Endothelial cell of umbilical vein (primary cell): ENCODE data around the gene INO80D. TPM values are rescaled to one million over a fixed set of nuclear protein-coding genes. Genes with fewer than 3 reads are reported as not detected.

ENCODE experiments used
- BruUV-seq: library from RNA; stranded (reverse); fragments of 400-500 nt; replicated peaks from 2 replicates; lab custom pipeline; 2021; lab: Mats Ljungman, UMichigan
- CTCF ChIA-PET: fragments of 300-600, 350-600 bp; sonication (Branson Sonifier 250); formaldehyde crosslinking; loops from one replicate; lab custom pipeline; 2021; ENCODE audit warnings: antibody characterized with exemption, inconsistent platforms; lab: Charles Lee
- POLR2A ChIA-PET: fragments of 300-600, 350-600 bp; sonication (Branson Sonifier 250); formaldehyde crosslinking; loops from one replicate; lab custom pipeline; 2021; ENCODE audit warnings: antibody characterized with exemption, inconsistent platforms; lab: Charles Lee
- DNase-seq: peaks from one replicate; pipeline ENCODE4 v3.0.0-alpha.2; 2011; ENCODE audit warnings: low read depth, low spot score
- FAIRE-seq: peaks from 2 replicates; lab custom pipeline; 2011; peaks lifted over from hg19 to GRCh38; lab: Jason Lieb, UNC
- H2AFZ ChIP-seq: 2 replicates; pipeline ENCODE4 v1.6.0; 2012; ENCODE audit warnings: low read depth, low read length, control low read depth, inconsistent platforms
- H3K27ac ChIP-seq: 2 replicates; pipeline ENCODE4 v1.5.1; 2011; ENCODE audit warnings: low read depth, mild to moderate bottlenecking, control low read depth, low read length, moderate library complexity; ENCODE audit not compliant: insufficient read depth
- H3K27me3 ChIP-seq, 2 experiments: 2 replicates each; pipeline versions ENCODE4 v1.6.0 to v1.6.1; 2011; ENCODE audit warnings: low read length in 2 of 2, mixed read lengths in 1 of 2; ENCODE audit not compliant: control insufficient read depth in 2 of 2, insufficient read depth in 2 of 2
- H3K36me3 ChIP-seq, 2 experiments: 2 replicates in 1 of 2; 3 replicates in 1 of 2; pipeline ENCODE4 v1.5.1; 2011; ENCODE audit warnings: low read length in 2 of 2, mild to moderate bottlenecking in 1 of 2, moderate library complexity in 1 of 2; ENCODE audit not compliant: control insufficient read depth in 2 of 2, insufficient read depth in 2 of 2; ENCODE audit errors: extremely low read depth in 1 of 2
- H3K4me1 ChIP-seq: 3 replicates; pipeline ENCODE4 v1.5.1; 2011; ENCODE audit warnings: mild to moderate bottlenecking, low read length; ENCODE audit not compliant: control insufficient read depth, insufficient read depth; ENCODE audit errors: extremely low read depth
- H3K4me2 ChIP-seq: 2 replicates; pipeline ENCODE4 v1.6.1; 2011; ENCODE audit warnings: low read length, control low read depth, mixed read lengths; ENCODE audit not compliant: insufficient read depth
- H3K4me3 ChIP-seq, 3 experiments: fragments of 200-600 bp in 1 of 3; sonication (generic), shearing (Covaris generic) in 1 of 3; replicated peaks in 1 of 3; 2 replicates each; pipeline ENCODE4 v1.5.1; 2011 to 2016; ENCODE audit warnings: control low read depth in 3 of 3, low read length in 3 of 3, mild to moderate bottlenecking in 2 of 3, inconsistent platforms in 1 of 3, low read depth in 1 of 3, moderate library complexity in 1 of 3; ENCODE audit not compliant: insufficient read depth in 1 of 3
- H3K79me2 ChIP-seq: 2 replicates; pipeline ENCODE4 v1.6.0; 2012; ENCODE audit warnings: low read length, inconsistent platforms; ENCODE audit not compliant: control insufficient read depth, insufficient read depth
- H3K9ac ChIP-seq: replicated peaks from 2 replicates; pipeline ENCODE3; 2011; ENCODE audit warnings: low read length, control low read depth; ENCODE audit not compliant: insufficient read depth; ENCODE audit errors: extremely low read depth
- H3K9me1 ChIP-seq: replicated peaks from 3 replicates; pipeline ENCODE4 v1.6.0; 2011; ENCODE audit warnings: mild to moderate bottlenecking, low read length; ENCODE audit not compliant: control insufficient read depth, insufficient read depth; ENCODE audit errors: extremely low read depth
- H3K9me3 ChIP-seq: replicated peaks from 2 replicates; pipeline ENCODE4 v1.5.1; 2012; ENCODE audit warnings: low read length, inconsistent platforms; ENCODE audit not compliant: control insufficient read depth, insufficient read depth
- H4K20me1 ChIP-seq: replicated peaks from 2 replicates; pipeline ENCODE3; 2011; ENCODE audit warnings: mild to moderate bottlenecking, low read length; ENCODE audit not compliant: control insufficient read depth, insufficient read depth; ENCODE audit errors: extremely low read depth
- CTCF ChIP-seq, 2 donors: IDR thresholded peaks; 1 replicate in 1 of 2; 2 replicates in 1 of 2; pipeline ENCODE4 v1.5.1; 2011; ENCODE audit warnings: low read length in 2 of 2, mild to moderate bottlenecking in 2 of 2, moderate library complexity in 2 of 2, control low read depth in 1 of 2, inconsistent platforms in 1 of 2, low read depth in 1 of 2; ENCODE audit not compliant: insufficient read depth in 1 of 2; ENCODE audit errors: extremely low read depth in 1 of 2
- EZH2 ChIP-seq: IDR thresholded peaks from 2 replicates; pipeline ENCODE4 v1.6.1; 2012; ENCODE audit warnings: borderline replicate concordance, low read depth, mild to moderate bottlenecking, moderate library complexity, low read length, inconsistent platforms; ENCODE audit not compliant: severe bottlenecking
- FOS ChIP-seq: IDR thresholded peaks from 2 replicates; pipeline ENCODE4 v1.6.1; 2011; ENCODE audit warnings: mild to moderate bottlenecking, low read length, moderate library complexity, borderline replicate concordance; ENCODE audit not compliant: insufficient read depth
- GATA2 ChIP-seq: IDR thresholded peaks from 2 replicates; pipeline ENCODE4 v1.7.0; 2011; ENCODE audit warnings: low read depth, mild to moderate bottlenecking, moderate library complexity, mixed read lengths, low read length; ENCODE audit not compliant: insufficient read length, insufficient read depth
- JUN ChIP-seq: IDR thresholded peaks from 2 replicates; pipeline ENCODE4 v1.6.1; 2011; ENCODE audit warnings: borderline replicate concordance, low read depth; ENCODE audit not compliant: insufficient read length, insufficient read depth
- MAX ChIP-seq: IDR thresholded peaks from 2 replicates; pipeline ENCODE4 v1.6.1; 2011; ENCODE audit not compliant: insufficient read depth, insufficient read length
- MYC ChIP-seq: IDR thresholded peaks from one replicate; pipeline ENCODE4 v1.6.1; 2011; ENCODE audit warnings: mild to moderate bottlenecking, low read depth, low read length
- POLR2A ChIP-seq: IDR thresholded peaks from 2 replicates; pipeline ENCODE4 v1.6.1; 2012; ENCODE audit warnings: low read depth, mild to moderate bottlenecking, control low read depth, low read length
- POLR2AphosphoS5 ChIP-seq: IDR thresholded peaks from 2 replicates; pipeline ENCODE4 v1.6.1; 2012; ENCODE audit warnings: low read depth, mild to moderate bottlenecking, control low read depth, low read length, moderate library complexity; ENCODE audit not compliant: insufficient read depth
- dilution Hi-C: fragments of 300-500 bp; cut with MboI; formaldehyde crosslinking; loops from one replicate; pipeline ENCODE4 v1.15.0; 2019; ENCODE audit warnings: low sequenced_read_pairs; ENCODE audit not compliant: extremely low pct_ligation_motif_present
- intact Hi-C: fragments of 100-400 bp; cut with micrococcal nuclease; formaldehyde crosslinking; loops from one replicate; pipeline ENCODE4 v1.10.0; 2022
- polyA plus RNA-seq, 4 experiments: library from polyadenylated mRNA; depleted of rRNA in 3 of 4; stranded (reverse) in 3 of 4; unstranded in 1 of 4; fragments of >200 nt; gene quantifications; 2 replicates each; pipeline versions ENCODE4 v1.2.1 to v1.2.3, GENCODE V29; 2011 to 2012; ENCODE audit warnings: missing spikeins in 1 of 4
- total RNA-seq: library from RNA; stranded (reverse); gene quantifications from 2 replicates; pipeline ENCODE4 v1.2.3, GENCODE V29; 2021

Gene INO80D
- total and polyA plus RNA-seq, 2 donors (not counting 3 experiments of a cell fraction or from before 2014, with no cell fraction given), result 2.9 to 20.3 TPM

GRCh38 chr2:205995260-205995659 lies 90.7 kb downstream of the INO80D start:
- FAIRE-seq, result no peak
- POLR2A ChIA-PET, result no interaction called here

GRCh38 chr2:205994344-205994743 lies 91.6 kb downstream of the INO80D start:
- Histone ChIP-seq H3K9me1 (peaks cover 2% of the 10 kb centered on the region), H3K9me3 (no peaks in the 10 kb centered on the region), H3K9ac (no peak overlapping the region), H3K4me1 (no peaks in the 10 kb centered on the region), H3K36me3 (no peaks in the 10 kb centered on the region), H2AFZ (no peak overlapping the region), H4K20me1 (no peaks in the 10 kb centered on the region), H3K27ac (no peak overlapping the region), H3K4me3 (no peak overlapping the region), H3K27me3 (no peaks in the 10 kb centered on the region), H3K4me2 (no peak overlapping the region), H3K79me2 (no peaks in the 10 kb centered on the region)
- dilution Hi-C loops, result no loop called here
- intact Hi-C loops, result no loop called here
- ChIA-PET CTCF (interaction anchor here (0.9 to 1.2 kb wide), 2 partner anchors 10 kb away, joined by 5 read pairs; no protein-coding TSS in a partner anchor), POLR2A (interaction anchor here (0.6 kb wide), 1 partner anchor 1691 kb away, joined by 6 read pairs; no protein-coding TSS in a partner anchor)
- no peak for FAIRE-seq
- no peak for TF ChIP-seq CTCF (IDR thresholded peaks at IDR 0.05; ENCODE audit: extremely low read depth in 1 of 2, insufficient read depth in 1 of 2, low read depth in 1 of 2, low read length in 2 of 2)
- no peak for TF ChIP-seq JUN
- no peak for TF ChIP-seq POLR2A
- TF ChIP-seq MAX, result no peak
- TF ChIP-seq EZH2, result no peak
- no peak for TF ChIP-seq GATA2
- no peak for TF ChIP-seq FOS
- no peak for TF ChIP-seq MYC
- no peak for TF ChIP-seq POLR2AphosphoS5
- BruUV-seq, result no TSS peak
- DNase-seq, result no peak

More at GRCh38 chr2:205995260-205995659, 90.7 kb downstream of the INO80D start:
- dilution Hi-C loops, result no loop called here
- TF ChIP-seq GATA2 (no peak), FOS (no peak), POLR2AphosphoS5 (no peak)
- Histone ChIP-seq H3K4me2 (no peak overlapping the region), H3K4me3 (no peak overlapping the region), H3K9ac (no peak overlapping the region), H3K79me2 (no peaks in the 10 kb centered on the region), H2AFZ (no peak overlapping the region), H3K9me3 (no peaks in the 10 kb centered on the region), H3K9me1 (peaks cover 2% of the 10 kb centered on the region), H4K20me1 (no peaks in the 10 kb centered on the region), H3K4me1 (no peaks in the 10 kb centered on the region), H3K36me3 (no peaks in the 10 kb centered on the region), H3K27me3 (no peaks in the 10 kb centered on the region), H3K27ac (no peak overlapping the region)
- intact Hi-C loops, result no loop called here
- CTCF ChIA-PET, result interaction anchor here (0.9 to 1.2 kb wide), 2 partner anchors 9 to 11 kb away, joined by 5 read pairs; no protein-coding TSS in a partner anchor
- no TSS peak for BruUV-seq
- no peak for DNase-seq
